AG08395 (cell line): ENCODE results near the gene RUBCN.

Experiments
- DNase-seq: peaks from one replicate; pipeline ENCODE4 v3.0.0; 2012; ENCODE audit warnings: mixed read lengths, low spot score

RUBCN gene

GRCh38 chr3:197736491-197737318 lies at the start of gene RUBCN:
Gene RUBCN, minus strand, starts transcription at chr3:197736904. Its CDS starts 185 bp downstream, at chr3:197736719.
- peak; percentile 96 for DNase-seq

GRCh38 chr3:197784019-197784585 lies 47.4 kb upstream of the RUBCN start:
- DNase-seq, result no peak

GRCh38 chr3:197782230-197782629 lies 45.5 kb upstream of the RUBCN start:
- no peak for DNase-seq

GRCh38 chr3:197775317-197775716 lies 38.6 kb upstream of the RUBCN start:
- no peak for DNase-seq

GRCh38 chr3:197761784-197762183 lies 25.1 kb upstream of the RUBCN start:
- DNase-seq, result no peak

- DNase-seq, result no peak
Observed at GRCh38 chr3:197758512-197758911, 21.8 kb upstream of the RUBCN start.

- no peak for DNase-seq
Observed at GRCh38 chr3:197756704-197757103, 20.0 kb upstream of the RUBCN start.

- no peak for DNase-seq
Observed at GRCh38 chr3:197753263-197753662, 16.6 kb upstream of the RUBCN start.

- no peak for DNase-seq
Observed at GRCh38 chr3:197752107-197752506, 15.4 kb upstream of the RUBCN start.

- peak; percentile 5 for DNase-seq
Observed at GRCh38 chr3:197750858-197751737, 14.4 kb upstream of the RUBCN start.

- DNase-seq, result peak; percentile 72
Observed at GRCh38 chr3:197750396-197750831, 13.7 kb upstream of the RUBCN start.

GRCh38 chr3:197749601-197750395 lies 13.1 kb upstream of the RUBCN start, which contains the start of gene FYTTD1:
Gene FYTTD1, plus strand, starts transcription at chr3:197749883. Its CDS starts 89 bp downstream, at chr3:197749972.
- peak; percentile 96 for DNase-seq

- peak; percentile 40 for DNase-seq
Observed at GRCh38 chr3:197749315-197749600, 12.6 kb upstream of the RUBCN start.

GRCh38 chr3:197748597-197749314 lies 12.1 kb upstream of the RUBCN start:
- peak; percentile 62 for DNase-seq

- no peak for DNase-seq
Observed at GRCh38 chr3:197746801-197747237, 10.1 kb upstream of the RUBCN start.

GRCh38 chr3:197746209-197746608 lies 9.5 kb upstream of the RUBCN start:
- no peak for DNase-seq

GRCh38 chr3:197742787-197743186 lies 6.1 kb upstream of the RUBCN start:
- DNase-seq, result no peak

- no peak for DNase-seq
Observed at GRCh38 chr3:197737749-197738462, 1.2 kb upstream of the RUBCN start.

GRCh38 chr3:197737319-197737649 lies 580 bp upstream of the RUBCN start:
- DNase-seq, result peak; percentile 7

GRCh38 chr3:197736010-197736490 lies 654 bp downstream of the RUBCN start:
- peak; percentile 19 for DNase-seq
